Muscle of leg (tissue), 11 donors: Measurements from ENCODE around the gene CCDC107. TPM values are rescaled to one million over a fixed set of nuclear protein-coding genes. Genes with fewer than 3 reads are reported as not detected.
A peak's percentile ranks its signal among the peaks of the same experiment; 100 is the strongest.

Source experiments
- DNase-seq: peaks from one replicate; pipeline ENCODE4 v3.0.0; 2013
- H3K27ac ChIP-seq: one replicate; pipeline ENCODE4 v1.5.1; 2013; ENCODE audit warnings: mild to moderate bottlenecking, low read length, control low read depth
- H3K27me3 ChIP-seq: one replicate; pipeline ENCODE4 v1.6.1; 2013; ENCODE audit warnings: low read length; ENCODE audit not compliant: control insufficient read depth, insufficient read depth
- H3K36me3 ChIP-seq: one replicate; pipeline ENCODE4 v1.6.1; 2013; ENCODE audit warnings: low read length; ENCODE audit not compliant: control insufficient read depth, insufficient read depth
- H3K4me1 ChIP-seq: one replicate; pipeline ENCODE4 v1.6.1; 2013; ENCODE audit warnings: low read length; ENCODE audit not compliant: control insufficient read depth, insufficient read depth
- H3K4me3 ChIP-seq: one replicate; pipeline ENCODE4 v1.5.1; 2013; ENCODE audit warnings: low read length, control low read depth
- H3K9me3 ChIP-seq: replicated peaks from 2 replicates; pipeline ENCODE4 v1.6.1; 2013; ENCODE audit warnings: low read depth, low read length; ENCODE audit not compliant: control insufficient read depth
- WGBS: methylation state at CpG from one replicate; pipeline ENCODE4 v1.1.5; 2013; ENCODE audit warnings: missing lambda C conversion rate; ENCODE audit not compliant: insufficient coverage; 5-methylcytosine and 5-hydroxymethylcytosine counted together
- polyA plus RNA-seq, 8 donors: library from polyadenylated mRNA; unstranded; fragments of 120-200 nt; gene quantifications; one replicate each; pipeline versions ENCODE4 v1.2.1 to v1.2.3, GENCODE V29; 2013; ENCODE audit warnings: inconsistent platforms in 1 of 8, low replicate concordance in 1 of 8; ENCODE audit not compliant: insufficient read length in 8 of 8, insufficient read depth in 1 of 8
- total RNA-seq: library from RNA; stranded (reverse); fragments of 120-200 nt; gene quantifications from one replicate; pipeline ENCODE4 v1.2.4, GENCODE V29; 2013

CCDC107 gene
- total and polyA plus RNA-seq, 9 donors: 14.4 to 23.6 (median 17.3) TPM

DNA sequence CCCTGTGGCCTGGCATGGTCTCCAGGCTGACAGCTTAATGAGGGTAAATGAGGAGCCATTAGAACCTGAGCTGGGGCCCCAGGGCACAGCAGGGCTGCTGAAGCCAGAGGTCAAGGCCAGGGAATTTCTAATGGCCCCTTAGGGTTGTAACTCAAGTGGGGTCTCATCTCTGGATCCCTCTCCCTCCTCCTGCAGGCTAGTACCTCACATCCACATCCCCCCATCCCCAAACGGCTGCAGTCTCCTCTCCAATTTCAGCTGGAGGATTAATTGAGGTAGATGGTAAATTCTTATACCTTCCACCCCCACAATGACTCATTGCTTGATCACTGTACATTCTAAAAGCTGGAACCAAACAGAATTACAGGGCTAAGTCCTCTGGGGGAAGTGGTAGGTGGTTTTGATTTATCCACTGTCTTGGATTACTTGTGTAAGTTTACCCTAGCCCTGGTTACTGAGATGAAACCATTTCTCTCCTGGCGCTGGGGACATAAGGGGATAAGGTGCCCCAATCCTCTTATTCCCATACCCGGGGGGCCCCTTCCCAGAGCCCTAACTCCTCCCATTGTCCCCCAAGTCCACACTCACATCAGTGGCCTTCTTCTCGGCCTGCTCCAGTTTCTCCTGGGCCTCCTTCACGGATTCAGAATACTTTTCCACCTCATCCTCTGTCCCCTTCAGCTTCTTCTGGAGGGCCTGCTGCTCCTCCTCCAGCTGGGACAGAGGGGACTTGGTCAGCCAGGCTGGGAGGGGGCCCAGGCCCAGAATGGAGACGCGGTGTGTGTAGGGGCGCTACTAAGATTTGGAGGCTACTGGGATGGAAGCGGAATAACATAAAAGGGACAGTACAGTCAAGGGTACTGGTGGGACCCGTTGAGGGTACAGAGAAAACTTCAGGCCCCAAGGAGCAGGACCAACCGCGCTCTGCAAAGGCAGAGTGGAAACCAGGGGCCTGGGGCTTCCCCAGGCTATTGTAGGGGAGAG lies 30.8 kb downstream of the CCDC107 start:
- DNase-seq: peak; percentile 49
- 9% methylated on average over 9 of the region's 12 CpGs for WGBS

DNA sequence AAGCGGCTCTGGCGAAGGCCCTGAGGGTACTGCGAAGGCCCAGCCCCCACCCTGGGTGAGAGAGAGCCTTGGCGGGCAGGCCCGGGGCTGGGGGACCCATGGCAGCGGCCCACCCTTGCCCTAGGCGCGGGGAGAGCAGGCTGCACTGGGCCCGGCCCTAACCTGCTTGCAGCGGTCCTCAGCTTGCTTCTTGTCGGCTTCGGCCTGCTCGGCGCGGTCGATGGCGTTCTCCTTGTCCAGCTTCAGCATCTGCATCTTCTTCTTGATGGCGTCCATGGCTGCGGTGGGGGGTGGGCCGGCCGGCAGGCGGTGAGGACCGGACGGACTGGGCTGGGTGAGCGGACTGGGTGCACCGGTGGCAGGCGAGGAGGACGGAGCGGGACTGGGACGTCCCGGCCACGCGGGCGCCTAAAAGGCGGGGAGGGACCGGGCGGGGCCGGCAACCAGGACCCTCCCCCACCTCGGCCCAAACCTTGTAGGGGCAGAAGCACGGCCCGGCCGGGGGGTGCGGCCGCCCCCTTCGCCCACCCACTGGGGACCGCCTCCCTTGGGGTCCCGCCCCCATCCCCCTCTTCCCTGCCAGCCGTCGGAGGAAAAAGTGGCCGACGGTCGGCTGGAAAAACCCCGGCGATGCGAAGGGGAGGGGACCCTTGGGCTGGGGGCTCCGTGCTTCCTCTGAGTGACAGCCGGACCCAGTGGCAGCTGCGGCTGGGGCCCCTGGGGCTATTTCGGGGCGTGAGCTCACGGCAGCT lies 31.6 kb downstream of the CCDC107 start, which contains the start of gene TPM2:
TPM2 (minus strand) TSS at position 384 of the 752 bp plus-strand sequence; CDS start at position 276, 108 bp downstream.
- no peaks in the 10 kb centered on the region for H3K27me3 ChIP-seq
- peaks cover 46% of the 10 kb centered on the region for H3K4me1 ChIP-seq
- WGBS: 2% methylated on average over 50 of the region's 61 CpGs
- peak; percentile 92 for DNase-seq
- peak within 1 kb of the TSS; percentile 97 for H3K27ac ChIP-seq
- H3K4me3 ChIP-seq: peak within 1 kb of the TSS; percentile 80
- peaks cover 42% of the 10 kb centered on the region for H3K36me3 ChIP-seq
- H3K9me3 ChIP-seq: no peaks in the 10 kb centered on the region

More for the DNA sequence above, 30.8 kb downstream of the CCDC107 start:
- H3K27ac ChIP-seq: peak overlapping the region; percentile 97
- peak overlapping the region; percentile 80 for H3K4me3 ChIP-seq
- H3K36me3 ChIP-seq: peaks cover 51% of the 10 kb centered on the region
- H3K27me3 ChIP-seq: no peaks in the 10 kb centered on the region
- H3K9me3 ChIP-seq: no peaks in the 10 kb centered on the region
- H3K4me1 ChIP-seq: peaks cover 49% of the 10 kb centered on the region

DNA sequence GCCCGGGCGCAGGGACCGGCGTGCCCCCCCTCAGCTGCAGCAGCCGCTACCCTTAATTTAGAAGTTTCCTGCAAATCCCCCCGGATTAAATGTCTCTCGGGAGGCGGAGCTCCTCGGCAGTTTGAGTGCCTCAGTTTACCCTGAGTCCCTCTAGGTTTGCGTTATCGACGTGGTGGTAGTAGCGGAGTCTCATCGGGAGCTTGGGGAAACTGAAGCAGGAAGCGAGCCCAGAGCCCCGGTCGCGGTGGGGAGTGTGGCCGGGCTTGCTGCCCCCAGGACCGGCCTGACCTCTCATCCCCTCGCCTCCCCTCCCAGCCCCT lies 32.2 kb downstream of the CCDC107 start:
- H3K4me1 ChIP-seq: peaks cover 40% of the 10 kb centered on the region
- no peaks in the 10 kb centered on the region for H3K9me3 ChIP-seq
- no peaks in the 10 kb centered on the region for H3K27me3 ChIP-seq
- 0% methylated on average over 17 of the region's 21 CpGs for WGBS
- peaks cover 37% of the 10 kb centered on the region for H3K36me3 ChIP-seq
- H3K4me3 ChIP-seq: peak overlapping the region; percentile 80
- peak overlapping the region; percentile 97 for H3K27ac ChIP-seq
- DNase-seq: no peak

DNA sequence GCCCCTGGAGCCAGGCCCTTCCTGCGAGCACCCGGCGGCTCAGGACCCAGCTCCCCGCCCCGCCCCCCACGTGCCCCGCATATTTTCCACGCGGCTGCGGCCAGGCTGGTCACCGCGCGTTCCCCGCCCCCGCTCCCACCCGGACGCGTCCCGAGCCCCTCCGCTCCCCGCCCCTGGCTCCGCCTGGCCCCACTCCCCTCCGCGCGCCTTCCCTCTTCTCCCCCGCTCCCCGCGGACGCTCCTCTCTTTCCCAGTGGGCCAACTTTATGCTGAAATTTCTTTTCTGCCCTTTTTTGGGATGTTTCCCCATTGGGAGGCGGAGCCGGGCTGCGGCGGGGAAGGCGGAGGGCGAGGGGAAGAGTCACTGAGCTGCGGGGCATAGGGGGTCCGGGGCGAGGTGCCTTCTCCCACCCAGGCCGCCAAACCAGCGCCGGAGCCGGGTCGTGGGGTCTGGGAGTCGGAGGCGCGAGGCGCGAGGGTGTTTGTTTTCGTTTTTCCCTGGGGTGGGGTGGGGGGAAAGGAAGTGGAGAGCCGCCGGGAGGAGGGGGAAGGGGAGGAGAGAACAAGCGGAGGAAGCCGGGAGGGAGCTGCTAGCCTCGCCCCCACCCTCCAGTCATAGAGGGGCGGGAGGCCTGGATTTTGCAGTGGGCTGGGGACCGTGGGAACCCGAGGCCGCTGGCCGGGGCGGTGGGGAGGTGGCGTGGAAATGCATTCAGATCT lies 32.7 kb downstream of the CCDC107 start:
- H3K4me3 ChIP-seq: peak overlapping the region; percentile 80
- no peaks in the 10 kb centered on the region for H3K27me3 ChIP-seq
- WGBS: under 1% methylated on average over 43 of the region's 61 CpGs
- peaks cover 33% of the 10 kb centered on the region for H3K36me3 ChIP-seq
- DNase-seq: peak; percentile 91
- peaks cover 37% of the 10 kb centered on the region for H3K4me1 ChIP-seq
- no peaks in the 10 kb centered on the region for H3K9me3 ChIP-seq
- peak overlapping the region; percentile 97 for H3K27ac ChIP-seq

DNA sequence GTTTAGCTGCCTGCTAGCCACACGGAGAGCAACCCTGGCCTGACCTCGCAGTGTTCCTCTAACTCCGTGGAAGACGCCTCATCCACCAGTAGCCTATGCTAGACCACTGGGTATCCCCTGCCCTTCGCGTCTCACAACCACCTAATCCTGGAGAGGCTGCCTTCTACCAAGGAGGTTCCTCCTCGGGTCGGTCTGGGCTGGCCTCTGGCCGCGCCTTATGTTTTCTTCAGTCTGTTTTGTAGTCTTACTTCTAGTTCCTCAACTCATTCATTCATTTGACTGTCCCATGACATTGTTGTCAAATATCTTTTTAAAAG lies 33.2 kb downstream of the CCDC107 start:
- 3% methylated on average over 6 of the region's 10 CpGs for WGBS
- Histone ChIP-seq H3K9me3 (no peaks in the 10 kb centered on the region), H3K27ac (peak overlapping the region; percentile 97), H3K36me3 (peaks cover 34% of the 10 kb centered on the region), H3K4me1 (peaks cover 35% of the 10 kb centered on the region), H3K4me3 (peak overlapping the region; percentile 80), H3K27me3 (no peaks in the 10 kb centered on the region)
- no peak for DNase-seq

DNA sequence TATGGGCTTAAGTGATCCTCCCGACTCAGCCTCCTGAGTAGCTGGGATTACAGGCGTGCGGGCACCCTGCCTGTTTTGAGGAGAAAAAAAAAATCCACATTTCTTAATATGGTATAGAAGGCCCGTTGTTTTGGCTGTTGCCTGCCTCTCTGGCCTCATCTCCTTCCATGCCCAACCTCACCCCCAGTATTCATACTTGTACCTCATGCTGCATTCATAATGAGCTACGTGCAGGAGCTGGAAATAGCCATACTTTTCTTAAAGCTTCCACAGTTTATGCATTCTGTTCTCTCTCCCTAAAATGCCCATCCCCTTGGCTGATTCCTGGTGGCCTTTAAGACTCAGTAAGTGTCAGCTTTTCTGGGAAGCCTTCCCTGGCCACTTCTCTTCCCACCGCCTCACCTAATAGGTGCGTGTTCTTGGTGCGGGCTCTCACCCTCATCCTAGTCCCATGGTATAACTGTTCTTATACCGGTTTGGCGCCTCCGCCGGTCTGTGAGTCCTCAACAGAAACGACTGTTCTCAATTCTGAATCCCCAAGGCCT lies 33.7 kb downstream of the CCDC107 start:
- Histone ChIP-seq H3K27me3 (no peaks in the 10 kb centered on the region), H3K36me3 (peaks cover 33% of the 10 kb centered on the region), H3K9me3 (no peaks in the 10 kb centered on the region), H3K4me3 (no peak overlapping the region), H3K27ac (peak overlapping the region; percentile 97), H3K4me1 (peaks cover 29% of the 10 kb centered on the region)
- no peak for DNase-seq
- WGBS: 51% methylated on average over 9 of the region's 13 CpGs

DNA sequence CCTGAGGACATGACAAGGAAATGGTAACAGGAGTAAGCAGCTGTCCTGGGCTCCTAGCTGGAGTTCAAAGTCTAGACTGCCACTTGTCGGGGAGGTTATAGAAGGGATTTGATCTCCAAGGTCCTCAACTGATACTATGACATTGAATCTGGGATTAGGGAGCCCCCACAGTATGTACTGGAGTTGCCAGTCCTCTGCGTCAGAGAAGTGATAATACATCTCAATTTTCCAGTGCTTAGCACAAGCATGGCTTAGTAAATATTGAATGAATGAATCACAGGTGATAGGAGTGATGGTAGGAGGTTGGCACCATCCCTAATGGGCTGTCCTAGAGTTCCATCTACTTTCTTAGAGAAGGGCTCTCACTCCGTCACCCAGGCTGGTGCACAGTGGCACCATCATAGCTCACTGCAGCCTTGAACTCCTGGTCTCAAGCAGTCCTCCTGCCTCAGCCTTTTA lies 37.9 kb downstream of the CCDC107 start:
- H3K36me3 ChIP-seq: peaks cover 51% of the 10 kb centered on the region
- no peaks in the 10 kb centered on the region for H3K9me3 ChIP-seq
- no peaks in the 10 kb centered on the region for H3K27me3 ChIP-seq
- WGBS: 100% methylated on average over 3 of the region's 3 CpGs
- H3K4me1 ChIP-seq: peaks cover 9% of the 10 kb centered on the region
- no peak overlapping the region for H3K4me3 ChIP-seq
- no peak for DNase-seq
- H3K27ac ChIP-seq: no peak overlapping the region

DNA sequence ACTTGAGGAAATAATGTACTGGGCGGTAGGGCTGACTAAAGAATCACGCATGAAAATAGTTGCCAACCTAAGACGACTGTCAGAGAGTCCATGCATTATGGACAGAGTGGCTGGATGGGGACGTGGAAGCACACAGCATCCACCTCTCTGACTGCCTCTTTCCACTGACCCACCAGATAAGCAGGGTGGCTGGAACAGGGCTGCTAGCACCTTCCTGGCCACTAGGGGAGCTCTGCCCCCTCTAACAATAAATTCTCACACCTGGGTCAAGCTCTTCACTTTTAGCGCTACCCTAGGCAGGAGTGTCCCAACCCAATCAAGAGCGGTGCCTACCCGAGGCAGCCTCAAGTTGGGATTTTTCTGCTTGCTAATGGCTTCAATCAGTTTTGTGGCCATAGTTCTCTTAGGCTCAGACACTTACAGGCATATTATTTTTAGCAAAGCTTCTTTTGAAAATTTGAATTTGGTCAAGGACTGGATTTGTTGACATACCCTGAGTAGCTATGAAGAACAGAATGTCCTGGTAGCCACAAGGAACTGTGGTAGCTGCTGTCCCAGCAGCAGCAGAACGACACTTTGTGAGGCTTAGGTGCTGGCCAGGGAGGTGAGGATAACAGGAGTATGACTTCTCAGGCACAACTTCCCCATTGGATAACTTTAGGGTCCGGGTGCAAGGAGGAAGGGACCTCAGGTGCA lies 38.6 kb downstream of the CCDC107 start:
- peak; percentile 49 for DNase-seq
- peaks cover 4% of the 10 kb centered on the region for H3K4me1 ChIP-seq
- WGBS: 42% methylated on average over 7 of the region's 9 CpGs
- H3K9me3 ChIP-seq: no peaks in the 10 kb centered on the region
- no peak overlapping the region for H3K27ac ChIP-seq
- H3K36me3 ChIP-seq: peaks cover 58% of the 10 kb centered on the region
- no peak overlapping the region for H3K4me3 ChIP-seq
- H3K27me3 ChIP-seq: no peaks in the 10 kb centered on the region

DNA sequence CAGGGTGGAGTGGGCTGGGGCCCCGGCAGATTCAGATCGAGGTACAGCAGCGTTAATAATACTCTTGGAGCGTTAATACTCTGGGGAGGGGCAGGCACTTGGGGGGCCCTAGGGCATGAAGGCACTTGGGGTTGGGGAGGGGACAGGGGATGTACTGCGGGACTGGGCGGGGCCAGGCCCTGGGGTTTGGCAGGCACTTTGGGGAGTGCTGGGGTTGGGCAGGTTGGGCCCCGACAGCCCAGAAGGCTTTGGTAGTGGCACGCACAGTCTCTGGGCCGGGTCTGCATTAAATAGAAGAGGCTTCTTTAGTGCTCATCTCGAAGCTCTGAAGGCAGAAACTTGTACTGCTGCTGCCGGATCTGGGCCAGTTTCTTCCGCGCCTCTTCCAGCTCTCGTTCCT lies 39.4 kb downstream of the CCDC107 start:
- H3K9me3 ChIP-seq: no peaks in the 10 kb centered on the region
- no peak overlapping the region for H3K4me3 ChIP-seq
- H3K36me3 ChIP-seq: peaks cover 67% of the 10 kb centered on the region
- 72% methylated on average over 14 of the region's 14 CpGs for WGBS
- no peak overlapping the region for H3K27ac ChIP-seq
- H3K4me1 ChIP-seq: no peaks in the 10 kb centered on the region
- no peak for DNase-seq
- no peaks in the 10 kb centered on the region for H3K27me3 ChIP-seq
